ENCODE data around the gene WNT6. TPM values are rescaled to one million over a fixed set of nuclear protein-coding genes. Genes with fewer than 3 reads are reported as not detected.
A peak's percentile ranks its signal among the peaks of the same experiment; 100 is the strongest.

WNT6 gene
- total and polyA plus RNA-seq, 2 experiments from 2014 or later: not detected

- no peaks in the 10 kb centered on the region for H3K9me2 ChIP-seq (ENCODE audit: insufficient read depth)
- 81 to 85% methylated on average over 10 of the region's 10 CpGs for WGBS, 2 experiments (ENCODE audit: low coverage in 1 of 2, low lambda C conversion rate in 2 of 2, missing lambda C conversion rate in 2 of 2)
- H3K9ac ChIP-seq: no peak overlapping the region
- no peak for DNase-seq
- H3K4me2 ChIP-seq (ENCODE audit: unreplicated experiment): no peak overlapping the region
- no peaks in the 10 kb centered on the region for H3K9me3 ChIP-seq (ENCODE audit: low read depth)
- TF ChIP-seq EZH2phosphoT487 (IDR thresholded peaks at IDR 0.05; ENCODE audit: insufficient read depth, low read depth) (no peak), EZH2 (IDR thresholded peaks at IDR 0.05; ENCODE audit: insufficient read depth, poor library complexity, severe bottlenecking) (no peak)
- H3F3A ChIP-seq (ENCODE audit: insufficient read depth): no peaks in the 10 kb centered on the region
- no peaks in the 10 kb centered on the region for H4K20me1 ChIP-seq (ENCODE audit: insufficient read depth)
- H3K27me3 ChIP-seq (replicated peaks; ENCODE audit: insufficient read depth): 0 out of 2 replicates have a peak, but pooled peaks cover 5% of the 10 kb centered on the region
- no peaks in the 10 kb centered on the region for H3K79me2 ChIP-seq (ENCODE audit: insufficient read depth)
- H3K4me1 ChIP-seq (ENCODE audit: insufficient read depth): no peaks in the 10 kb centered on the region
- H3K4me3 ChIP-seq: no peak overlapping the region
- no peak overlapping the region for H2AFZ ChIP-seq
- in situ Hi-C loops (cut with MboI): no loop called here
- no peak overlapping the region for H3K27ac ChIP-seq
- no peaks in the 10 kb centered on the region for H3K36me3 ChIP-seq (ENCODE audit: low read depth)
These were observed 32.8 kb upstream of the WNT6 start for GRCh38 chr2:218826791-218827190.

GRCh38 chr2:218827701-218828476, 31.7 kb upstream of the WNT6 start:
- Histone ChIP-seq H3K9me3 (ENCODE audit: low read depth) (no peaks in the 10 kb centered on the region), H3K79me2 (ENCODE audit: insufficient read depth) (no peaks in the 10 kb centered on the region), H3K27me3 (replicated peaks; ENCODE audit: insufficient read depth) (0 out of 2 replicates have a peak, but pooled peaks cover 2% of the 10 kb centered on the region), H3K4me2 (ENCODE audit: unreplicated experiment) (no peak overlapping the region), H4K20me1 (ENCODE audit: insufficient read depth) (no peaks in the 10 kb centered on the region), H3K4me1 (ENCODE audit: insufficient read depth) (peaks cover 10% of the 10 kb centered on the region; the same call in 1 of the 2 replicates), H3K27ac (no peak overlapping the region), H3K9ac (no peak overlapping the region), H3K9me2 (ENCODE audit: insufficient read depth) (no peaks in the 10 kb centered on the region), H3K36me3 (ENCODE audit: low read depth) (no peaks in the 10 kb centered on the region), H3K4me3 (no peak overlapping the region), H2AFZ (no peak overlapping the region), H3F3A (ENCODE audit: insufficient read depth) (no peaks in the 10 kb centered on the region)
- no peak for TF ChIP-seq EZH2 (IDR thresholded peaks at IDR 0.05; ENCODE audit: insufficient read depth, poor library complexity, severe bottlenecking)
- DNase-seq: no peak
- WGBS, 2 experiments (ENCODE audit: low coverage in 1 of 2, low lambda C conversion rate in 2 of 2, missing lambda C conversion rate in 2 of 2): 70 to 71% methylated on average over 14 of the region's 14 CpGs
- in situ Hi-C loops (cut with MboI): no loop called here

GRCh38 chr2:218828477-218828778, 31.2 kb upstream of the WNT6 start:
- H3K79me2 ChIP-seq (ENCODE audit: insufficient read depth): no peaks in the 10 kb centered on the region
- no peak overlapping the region for H3K4me3 ChIP-seq
- no peak for DNase-seq
- no peaks in the 10 kb centered on the region for H3K27me3 ChIP-seq (replicated peaks; ENCODE audit: insufficient read depth)
- no peak overlapping the region for H2AFZ ChIP-seq
- no peaks in the 10 kb centered on the region for H3K36me3 ChIP-seq (ENCODE audit: low read depth)
- H3K4me2 ChIP-seq (ENCODE audit: unreplicated experiment): no peak overlapping the region
- WGBS, 2 experiments (ENCODE audit: low coverage in 1 of 2, low lambda C conversion rate in 2 of 2, missing lambda C conversion rate in 2 of 2): 75 to 79% methylated on average over 4 of the region's 4 CpGs
- H3K9ac ChIP-seq: no peak overlapping the region
- in situ Hi-C loops (cut with MboI): no loop called here
- no peak overlapping the region for H3K27ac ChIP-seq
- no peaks in the 10 kb centered on the region for H3K9me3 ChIP-seq (ENCODE audit: low read depth)
- no peaks in the 10 kb centered on the region for H3K9me2 ChIP-seq (ENCODE audit: insufficient read depth)
- no peaks in the 10 kb centered on the region for H4K20me1 ChIP-seq (ENCODE audit: insufficient read depth)
- H3F3A ChIP-seq (ENCODE audit: insufficient read depth): no peaks in the 10 kb centered on the region
- peaks cover 10% of the 10 kb centered on the region; the same call in 1 of the 2 replicates for H3K4me1 ChIP-seq (ENCODE audit: insufficient read depth)
- TF ChIP-seq EZH2 (IDR thresholded peaks at IDR 0.05; ENCODE audit: insufficient read depth, poor library complexity, severe bottlenecking) (no peak), EZH2phosphoT487 (IDR thresholded peaks at IDR 0.05; ENCODE audit: insufficient read depth, low read depth) (no peak)

GRCh38 chr2:218829868-218830451, 29.6 kb upstream of the WNT6 start:
- no peak for TF ChIP-seq EZH2phosphoT487 (IDR thresholded peaks at IDR 0.05; ENCODE audit: insufficient read depth, low read depth)
- no peak for TF ChIP-seq EZH2 (IDR thresholded peaks at IDR 0.05; ENCODE audit: insufficient read depth, poor library complexity, severe bottlenecking)
- peak; percentile 48 for DNase-seq
- Histone ChIP-seq H3K79me2 (ENCODE audit: insufficient read depth) (no peaks in the 10 kb centered on the region), H3K4me1 (ENCODE audit: insufficient read depth) (peaks cover 10% of the 10 kb centered on the region; the same call in 1 of the 2 replicates), H3K9me2 (ENCODE audit: insufficient read depth) (no peaks in the 10 kb centered on the region), H3K27me3 (replicated peaks; ENCODE audit: insufficient read depth) (peaks cover 4% of the 10 kb centered on the region; the same call in 1 of the 2 replicates), H4K20me1 (ENCODE audit: insufficient read depth) (no peaks in the 10 kb centered on the region), H3K36me3 (ENCODE audit: low read depth) (no peaks in the 10 kb centered on the region), H3K9ac (no peak overlapping the region), H2AFZ (no peak overlapping the region), H3K4me3 (no peak overlapping the region), H3K4me2 (ENCODE audit: unreplicated experiment) (no peak overlapping the region), H3K27ac (no peak overlapping the region), H3K9me3 (ENCODE audit: low read depth) (no peaks in the 10 kb centered on the region), H3F3A (ENCODE audit: insufficient read depth) (no peaks in the 10 kb centered on the region)
- in situ Hi-C loops (cut with MboI): no loop called here
- WGBS, 2 experiments (ENCODE audit: low coverage in 1 of 2, low lambda C conversion rate in 2 of 2, missing lambda C conversion rate in 2 of 2): 40 to 42% methylated on average over 11 to 16 of the region's 17 CpGs
